Astrocyte (in vitro differentiated cells and primary cell): ENCODE data around the gene DENND5B. TPM values are rescaled to one million over a fixed set of nuclear protein-coding genes. Genes with fewer than 3 reads are reported as not detected.
A peak's percentile ranks its signal among the peaks of the same experiment; 100 is the strongest.
"Not testable (repeated sequence)": the region's sequence is repeated elsewhere in the genome, so short reads cannot be mapped to it uniquely, and the experiment has no call there.

ENCODE experiments used
- DNase-seq: peaks from one replicate; pipeline ENCODE4 v3.0.0-alpha.2; 2010; ENCODE audit warnings: low read depth
- FAIRE-seq: peaks from 2 replicates; lab custom pipeline; 2011; peaks lifted over from hg19 to GRCh38; lab: Jason Lieb, UNC
- H2AFZ ChIP-seq: 2 replicates; pipeline ENCODE4 v1.6.0; 2012; ENCODE audit warnings: low read depth, low read length, inconsistent platforms
- H3K27ac ChIP-seq: 2 replicates; pipeline ENCODE4 v1.5.1; 2011; ENCODE audit warnings: low read depth, low read length, inconsistent platforms
- H3K27me3 ChIP-seq: 2 replicates; pipeline ENCODE4 v1.6.0; 2011; ENCODE audit warnings: low read length, inconsistent platforms; ENCODE audit not compliant: insufficient read depth
- H3K36me3 ChIP-seq: 2 replicates; pipeline ENCODE4 v1.5.1; 2011; ENCODE audit warnings: low read length, inconsistent platforms; ENCODE audit not compliant: insufficient read depth
- H3K4me1 ChIP-seq: 2 replicates; pipeline ENCODE4 v1.5.1; 2011; ENCODE audit warnings: low read length, inconsistent platforms; ENCODE audit not compliant: insufficient read depth
- H3K4me2 ChIP-seq: 2 replicates; pipeline ENCODE4 v1.6.0; 2012; ENCODE audit warnings: low read length, inconsistent platforms
- H3K4me3 ChIP-seq: 2 replicates; pipeline ENCODE4 v1.5.1; 2011; ENCODE audit warnings: low read depth, mild to moderate bottlenecking, low read length, inconsistent platforms; ENCODE audit not compliant: insufficient read depth
- H3K79me2 ChIP-seq: 2 replicates; pipeline ENCODE4 v1.6.0; 2012; ENCODE audit warnings: mild to moderate bottlenecking, low read length, inconsistent platforms; ENCODE audit not compliant: insufficient read depth
- H3K9ac ChIP-seq: 2 replicates; pipeline ENCODE4 v1.6.0; 2012; ENCODE audit warnings: mild to moderate bottlenecking, low read length, inconsistent platforms
- H3K9me3 ChIP-seq: 2 replicates; pipeline ENCODE4 v1.5.1; 2012; ENCODE audit warnings: low read depth, mild to moderate bottlenecking, low read length, inconsistent platforms; ENCODE audit not compliant: insufficient read depth
- H4K20me1 ChIP-seq: 2 replicates; pipeline ENCODE4 v1.6.0; 2012; ENCODE audit warnings: low read length, inconsistent platforms; ENCODE audit not compliant: insufficient read depth
- H3K27ac Mint-ChIP-seq: one replicate; pipeline ENCODE4 v1.8.0; 2021; ENCODE audit warnings: mild to moderate bottlenecking, mixed read lengths; ENCODE audit not compliant: unreplicated experiment
- H3K27me3 Mint-ChIP-seq: one replicate; pipeline ENCODE4 v1.8.0; 2021; ENCODE audit warnings: low read depth, mixed read lengths; ENCODE audit not compliant: unreplicated experiment
- H3K36me3 Mint-ChIP-seq: one replicate; pipeline ENCODE4 v1.8.0; 2021; ENCODE audit warnings: low read depth, mixed read lengths; ENCODE audit not compliant: unreplicated experiment
- H3K4me1 Mint-ChIP-seq: one replicate; pipeline ENCODE4 v1.8.0; 2021; ENCODE audit warnings: low read depth, mixed read lengths; ENCODE audit not compliant: unreplicated experiment
- H3K4me3 Mint-ChIP-seq: one replicate; pipeline ENCODE4 v1.8.0; 2021; ENCODE audit warnings: mild to moderate bottlenecking, moderate library complexity, mixed read lengths; ENCODE audit not compliant: unreplicated experiment
- H3K9me3 Mint-ChIP-seq: one replicate; pipeline ENCODE4 v1.8.0; 2021; ENCODE audit warnings: mild to moderate bottlenecking, mixed read lengths; ENCODE audit not compliant: unreplicated experiment
- CTCF ChIP-seq: IDR thresholded peaks from 2 replicates; pipeline ENCODE4 v1.5.1; 2011; ENCODE audit warnings: low read depth, mild to moderate bottlenecking, inconsistent platforms, low read length, moderate library complexity; ENCODE audit not compliant: insufficient read depth
- EZH2 ChIP-seq: IDR thresholded peaks from 2 replicates; pipeline ENCODE4 v1.6.1; 2012; ENCODE audit warnings: mild to moderate bottlenecking, low read length, inconsistent platforms; ENCODE audit not compliant: insufficient read depth
- total RNA-seq: library from RNA; stranded (reverse); gene quantifications from 2 replicates; pipeline ENCODE4 v1.2.1, GENCODE V29; 2021

DENND5B gene
- total RNA-seq, 1 donor from 2014 or later, result 22.7 TPM

- peak overlapping the region; percentile 30 for H3K27ac Mint-ChIP-seq
- peaks cover 34% of the 10 kb centered on the region for H4K20me1 ChIP-seq
- no peak for TF ChIP-seq CTCF
- TF ChIP-seq EZH2, result no peak
- peaks cover 6% of the 10 kb centered on the region for H3K4me1 ChIP-seq
- H3K36me3 ChIP-seq, result no peaks in the 10 kb centered on the region
- H3K79me2 ChIP-seq, result peaks cover 34% of the 10 kb centered on the region
- FAIRE-seq (no peak), DNase-seq (no peak)
- H3K27me3 ChIP-seq, result no peaks in the 10 kb centered on the region
- no peaks in the 10 kb centered on the region for H3K27me3 Mint-ChIP-seq
- no peak overlapping the region for H3K4me3 Mint-ChIP-seq
- H3K9me3 Mint-ChIP-seq, result no peaks in the 10 kb centered on the region
- H3K36me3 Mint-ChIP-seq, result peaks cover 2% of the 10 kb centered on the region
- H3K4me1 Mint-ChIP-seq, result peaks cover 19% of the 10 kb centered on the region
- H2AFZ ChIP-seq, result peak overlapping the region; percentile 17
- H3K4me2 ChIP-seq, result peak overlapping the region; percentile 62
- H3K9me3 ChIP-seq, result no peaks in the 10 kb centered on the region
- no peak overlapping the region for H3K4me3 ChIP-seq
- H3K27ac ChIP-seq, result no peak overlapping the region
- peak overlapping the region; percentile 27 for H3K9ac ChIP-seq
These were observed 20.1 kb downstream of the DENND5B start for GRCh38 chr12:31570880-31571279.

- H3K27me3 ChIP-seq, H3K4me2 ChIP-seq, H3K4me1 ChIP-seq, FAIRE-seq, H3K36me3 ChIP-seq, H3K9me3 Mint-ChIP-seq, H3K27ac ChIP-seq, H2AFZ ChIP-seq, H3K4me3 Mint-ChIP-seq, H3K4me3 ChIP-seq, H3K27me3 Mint-ChIP-seq, H3K9ac ChIP-seq, H3K36me3 Mint-ChIP-seq, H3K9me3 ChIP-seq, DNase-seq, H3K27ac Mint-ChIP-seq: not testable (repeated sequence)
- Histone ChIP-seq H4K20me1 (peaks cover 38% of the 10 kb centered on the region), H3K79me2 (peaks cover 35% of the 10 kb centered on the region)
- H3K4me1 Mint-ChIP-seq, result peaks cover 14% of the 10 kb centered on the region
These were observed 21.4 kb downstream of the DENND5B start for GRCh38 chr12:31569517-31569916.

GRCh38 chr12:31568498-31568897 is 22.4 kb downstream of the DENND5B start:
- Histone ChIP-seq H3K27me3 (no peaks in the 10 kb centered on the region), H3K36me3 (no peaks in the 10 kb centered on the region), H4K20me1 (peaks cover 34% of the 10 kb centered on the region), H3K4me2 (no peak overlapping the region), H3K9ac (no peak overlapping the region), H3K9me3 (no peaks in the 10 kb centered on the region), H3K79me2 (peaks cover 37% of the 10 kb centered on the region), H3K4me3 (no peak overlapping the region), H3K27ac (no peak overlapping the region), H2AFZ (no peak overlapping the region), H3K4me1 (peaks cover 6% of the 10 kb centered on the region)
- Mint-ChIP-seq H3K4me1 (peaks cover 14% of the 10 kb centered on the region), H3K9me3 (no peaks in the 10 kb centered on the region), H3K36me3 (peaks cover 2% of the 10 kb centered on the region), H3K27ac (no peak overlapping the region), H3K4me3 (no peak overlapping the region), H3K27me3 (no peaks in the 10 kb centered on the region)
- TF ChIP-seq CTCF (no peak), EZH2 (no peak)
- FAIRE-seq (no peak), DNase-seq (no peak)
